Caco-2 (cell line): ENCODE data around the gene KCNIP4. TPM values are rescaled to one million over a fixed set of nuclear protein-coding genes. Genes with fewer than 3 reads are reported as not detected.

Source experiments
- BruUV-seq: library from RNA; stranded (reverse); fragments of 400-500 nt; replicated peaks from 2 replicates; lab custom pipeline; 2021; lab: Mats Ljungman, UMichigan
- CTCF ChIA-PET: fragments of 300-600 bp; sonication (Branson Sonifier 250); formaldehyde crosslinking; loops from one replicate; lab custom pipeline; 2022; ENCODE audit warnings: antibody characterized with exemption; lab: Charles Lee
- POLR2A ChIA-PET: fragments of 300-600 bp; sonication (Branson Sonifier 250); formaldehyde crosslinking; loops from one replicate; lab custom pipeline; 2022; ENCODE audit warnings: antibody characterized with exemption; lab: Charles Lee
- DNase-seq, 2 experiments: peaks; one replicate each; pipeline versions ENCODE4 v3.0.0 to v3.0.0-alpha.2; 2020 to 2022
- H3K27me3 ChIP-seq: replicated peaks from 2 replicates; pipeline ENCODE4 v1.6.0; 2011; ENCODE audit warnings: low read length; ENCODE audit not compliant: control insufficient read depth, insufficient read depth
- H3K36me3 ChIP-seq: 2 replicates; pipeline ENCODE4 v1.5.1; 2011; ENCODE audit warnings: low read length; ENCODE audit not compliant: control insufficient read depth, insufficient read depth
- H3K4me1 ChIP-seq: fragments of 250-450 bp; sonication (Bioruptor Pico); 2 replicates; pipeline ENCODE4 v1.5.1; 2020; ENCODE audit warnings: mild to moderate bottlenecking
- H3K4me3 ChIP-seq: 2 replicates; pipeline ENCODE4 v1.5.1; 2011; ENCODE audit warnings: low read depth, mild to moderate bottlenecking, control low read depth, low read length
- H3K9me3 ChIP-seq: fragments of 250-450 bp; sonication (Bioruptor Pico); 2 replicates; pipeline ENCODE4 v1.5.1; 2020; ENCODE audit warnings: mild to moderate bottlenecking, moderate library complexity
- H3K27ac Mint-ChIP-seq: one replicate; pipeline ENCODE4 v1.8.0; 2022; ENCODE audit warnings: mixed read lengths; ENCODE audit not compliant: unreplicated experiment
- H3K27me3 Mint-ChIP-seq: one replicate; pipeline ENCODE4 v1.8.0; 2022; ENCODE audit warnings: mixed read lengths; ENCODE audit not compliant: insufficient read depth, unreplicated experiment
- H3K36me3 Mint-ChIP-seq: one replicate; pipeline ENCODE4 v1.8.0; 2022; ENCODE audit warnings: mild to moderate bottlenecking, mixed read lengths; ENCODE audit not compliant: insufficient read depth, unreplicated experiment
- H3K4me1 Mint-ChIP-seq: one replicate; pipeline ENCODE4 v1.8.0; 2022; ENCODE audit warnings: low read depth, mixed read lengths; ENCODE audit not compliant: unreplicated experiment
- H3K4me3 Mint-ChIP-seq: one replicate; pipeline ENCODE4 v1.8.0; 2022; ENCODE audit warnings: mild to moderate bottlenecking, moderate library complexity, mixed read lengths; ENCODE audit not compliant: unreplicated experiment
- H3K9me3 Mint-ChIP-seq: one replicate; pipeline ENCODE4 v1.8.0; 2022; ENCODE audit warnings: mixed read lengths; ENCODE audit not compliant: unreplicated experiment
- CTCF ChIP-seq, 2 experiments: fragments of 200-600 bp in 1 of 2; IDR thresholded peaks; 1 replicate in 1 of 2; 2 replicates in 1 of 2; pipeline versions ENCODE4 v1.5.1 to v1.8.0; 2011 to 2022; ENCODE audit warnings: antibody characterized with exemption in 1 of 2, control low read depth in 1 of 2, inconsistent platforms in 1 of 2, low read depth in 1 of 2, low read length in 1 of 2, mild to moderate bottlenecking in 1 of 2, moderate library complexity in 1 of 2; ENCODE audit not compliant: insufficient read depth in 1 of 2, severe bottlenecking in 1 of 2, unreplicated experiment in 1 of 2
- intact Hi-C: fragments of 100-400 bp; cut with micrococcal nuclease; formaldehyde crosslinking; loops from one replicate; pipeline ENCODE4 v1.10.0; 2022; ENCODE audit not compliant: unreplicated experiment
- total RNA-seq: library from RNA; stranded (reverse); gene quantifications from 2 replicates; pipeline ENCODE4 v1.2.3, GENCODE V29; 2022

KCNIP4 gene
- total RNA-seq, 1 experiment from 2014 or later = not detected

- intact Hi-C loops = no loop called here
- no peaks in the 10 kb centered on the region for H3K4me1 ChIP-seq
- ChIA-PET CTCF (no interaction called here), POLR2A (no interaction called here)
- H3K9me3 Mint-ChIP-seq = no peaks in the 10 kb centered on the region
- H3K36me3 ChIP-seq = no peaks in the 10 kb centered on the region
- no peak for DNase-seq
- no TSS peak for BruUV-seq
- H3K4me1 Mint-ChIP-seq = no peaks in the 10 kb centered on the region
- no peaks in the 10 kb centered on the region for H3K9me3 ChIP-seq
- peaks cover 4% of the 10 kb centered on the region for H3K27me3 Mint-ChIP-seq
- no peak overlapping the region for H3K27ac Mint-ChIP-seq
- no peak overlapping the region for H3K4me3 ChIP-seq
- no peaks in the 10 kb centered on the region for H3K27me3 ChIP-seq
- H3K36me3 Mint-ChIP-seq = no peaks in the 10 kb centered on the region
- no peak overlapping the region for H3K4me3 Mint-ChIP-seq
- no peak for TF ChIP-seq CTCF (IDR thresholded peaks at IDR 0.05; ENCODE audit: insufficient read depth in 1 of 2, low read depth in 1 of 2, low read length in 1 of 2, severe bottlenecking in 1 of 2, unreplicated experiment in 1 of 2)
Measured at GRCh38 chr4:21517126-21517859, 431.3 kb downstream of the KCNIP4 start.

- peaks cover 4% of the 10 kb centered on the region for H3K27me3 Mint-ChIP-seq
- H3K4me1 Mint-ChIP-seq = no peaks in the 10 kb centered on the region
- ChIA-PET CTCF (interaction anchor here (1.8 kb wide), 1 partner anchor 253 kb away, joined by 4 read pairs; no protein-coding TSS in a partner anchor), POLR2A (no interaction called here)
- no peak overlapping the region for H3K4me3 Mint-ChIP-seq
- BruUV-seq = no TSS peak
- no peak for TF ChIP-seq CTCF (IDR thresholded peaks at IDR 0.05; ENCODE audit: insufficient read depth in 1 of 2, low read depth in 1 of 2, low read length in 1 of 2, severe bottlenecking in 1 of 2, unreplicated experiment in 1 of 2)
- Histone ChIP-seq H3K4me3 (no peak overlapping the region), H3K4me1 (no peaks in the 10 kb centered on the region), H3K36me3 (no peaks in the 10 kb centered on the region), H3K9me3 (no peaks in the 10 kb centered on the region), H3K27me3 (no peaks in the 10 kb centered on the region)
- intact Hi-C loops = no loop called here
- H3K27ac Mint-ChIP-seq = no peak overlapping the region
- H3K36me3 Mint-ChIP-seq = no peaks in the 10 kb centered on the region
- no peak for DNase-seq
- no peaks in the 10 kb centered on the region for H3K9me3 Mint-ChIP-seq
Measured at GRCh38 chr4:21514022-21514694, 434.4 kb downstream of the KCNIP4 start.

GRCh38 chr4:21512353-21512752, 436.2 kb downstream of the KCNIP4 start:
- ChIA-PET POLR2A (interaction anchor here (0.6 kb wide), 1 partner anchor 836 kb away, joined by 4 read pairs; no protein-coding TSS in a partner anchor), CTCF (no interaction called here)
- DNase-seq = peak in 1 of 2 experiments; percentile 29
- Mint-ChIP-seq H3K27ac (no peak overlapping the region), H3K4me1 (no peaks in the 10 kb centered on the region), H3K4me3 (no peak overlapping the region), H3K36me3 (no peaks in the 10 kb centered on the region), H3K27me3 (peaks cover 4% of the 10 kb centered on the region), H3K9me3 (no peaks in the 10 kb centered on the region)
- H3K27me3 ChIP-seq = no peaks in the 10 kb centered on the region
- no peaks in the 10 kb centered on the region for H3K36me3 ChIP-seq
- intact Hi-C loops = loop anchor here (1.0 kb wide), 1 partner anchor 256 kb away; no protein-coding TSS in a partner anchor
- no peaks in the 10 kb centered on the region for H3K4me1 ChIP-seq
- no peaks in the 10 kb centered on the region for H3K9me3 ChIP-seq
- TF ChIP-seq CTCF (IDR thresholded peaks at IDR 0.05; ENCODE audit: insufficient read depth in 1 of 2, low read depth in 1 of 2, low read length in 1 of 2, severe bottlenecking in 1 of 2, unreplicated experiment in 1 of 2) = peak; percentile 28 to 35
- H3K4me3 ChIP-seq = no peak overlapping the region
- no TSS peak for BruUV-seq
